Transverse colon (tissue), 4 donors: Measurements from ENCODE around the gene SPATA2. TPM values are rescaled to one million over a fixed set of nuclear protein-coding genes. Genes with fewer than 3 reads are reported as not detected.
A peak's percentile ranks its signal among the peaks of the same experiment; 100 is the strongest.
"Not testable (repeated sequence)": the region's sequence is repeated elsewhere in the genome, so short reads cannot be mapped to it uniquely, and the experiment has no call there.

Experiments
- DNase-seq: peaks from one replicate; pipeline ENCODE4 v3.0.0-alpha.2; 2019
- H3K27ac ChIP-seq, 4 donors: fragments of 200-600 bp; sonication (generic); 2 replicates each; pipeline ENCODE4 v1.5.1; 2016 to 2018; ENCODE audit warnings: inconsistent platforms in 4 of 4
- H3K27me3 ChIP-seq: fragments of 200-600 bp; sonication (generic); 2 replicates; pipeline ENCODE4 v1.5.1; 2017; ENCODE audit warnings: inconsistent platforms
- H3K36me3 ChIP-seq, 4 donors: fragments of 200-600 bp; sonication (generic); 2 replicates each; pipeline ENCODE4 v1.5.1; 2017 to 2019; ENCODE audit warnings: inconsistent platforms in 4 of 4
- H3K4me1 ChIP-seq, 4 donors: fragments of 200-600 bp; sonication (generic); 2 replicates each; pipeline ENCODE4 v1.5.1; 2017 to 2020; ENCODE audit warnings: inconsistent platforms in 4 of 4
- H3K4me3 ChIP-seq, 4 donors: fragments of 200-600 bp; sonication (generic); 1 replicate in 1 of 4; 2 replicates in 3 of 4; pipeline versions ENCODE4 v1.5.1 to v1.6.1; 2017 to 2019; ENCODE audit warnings: inconsistent platforms in 4 of 4
- H3K9me3 ChIP-seq, 2 donors: fragments of 200-600 bp; sonication (generic); 2 replicates each; pipeline ENCODE4 v1.5.1; 2017 to 2019; ENCODE audit warnings: inconsistent platforms in 2 of 2
- EP300 ChIP-seq: sonication (generic); formaldehyde crosslinking; IDR thresholded peaks from one replicate; pipeline ENCODE4 v1.6.1; 2017; ENCODE audit warnings: antibody characterized with exemption, low read depth
- POLR2A ChIP-seq: fragments of 450-650 bp; IDR thresholded peaks from one replicate; pipeline ENCODE4 v1.6.1; 2016; ENCODE audit warnings: antibody characterized with exemption, mild to moderate bottlenecking, moderate library complexity
- POLR2AphosphoS5 ChIP-seq, 3 donors: sonication (generic); formaldehyde crosslinking; IDR thresholded peaks; one replicate each; pipeline ENCODE4 v1.6.1; 2016; ENCODE audit warnings: antibody characterized with exemption in 3 of 3
- WGBS, 2 donors: methylation state at CpG; one replicate each; pipeline ENCODE4 v1.1.5; 2018; ENCODE audit warnings: low coverage in 1 of 2; 5-methylcytosine and 5-hydroxymethylcytosine counted together
- in situ Hi-C, 4 donors: fragments of 200-750 bp; cut with MboI; loops; one replicate each; pipeline versions ENCODE4 v1.15.0 to v1.15.1; 2017; ENCODE audit warnings: low sequenced_read_pairs in 3 of 4, low pct_ligation_motif_present in 1 of 4, low pct_unique_long_range_greater_than_20kb in 1 of 4
- intact Hi-C: fragments of 100-400 bp; cut with DNase I; formaldehyde crosslinking; loops from one replicate; pipeline ENCODE4 v1.15.1; 2023; ENCODE audit warnings: low total_unique reads
- total RNA-seq, 4 donors: library from RNA; depleted of rRNA; stranded (reverse); fragments of >200 nt; gene quantifications; one replicate each; pipeline ENCODE4 v1.1.0, GENCODE V29; 2016
- TF ChIP-seq, protein P1 (sequence below), 5 experiments: fragments of 200-600 bp in 3 of 5; fragments of 450-650 bp in 2 of 5; sonication (generic) in 3 of 5; IDR thresholded peaks; 1 replicate in 2 of 5; 2 replicates in 3 of 5; pipeline ENCODE4 v1.5.1; 2016 to 2017; ENCODE audit warnings: antibody characterized with exemption in 5 of 5, inconsistent platforms in 3 of 5, mild to moderate bottlenecking in 2 of 5, moderate library complexity in 1 of 5

Gene SPATA2, protein sequence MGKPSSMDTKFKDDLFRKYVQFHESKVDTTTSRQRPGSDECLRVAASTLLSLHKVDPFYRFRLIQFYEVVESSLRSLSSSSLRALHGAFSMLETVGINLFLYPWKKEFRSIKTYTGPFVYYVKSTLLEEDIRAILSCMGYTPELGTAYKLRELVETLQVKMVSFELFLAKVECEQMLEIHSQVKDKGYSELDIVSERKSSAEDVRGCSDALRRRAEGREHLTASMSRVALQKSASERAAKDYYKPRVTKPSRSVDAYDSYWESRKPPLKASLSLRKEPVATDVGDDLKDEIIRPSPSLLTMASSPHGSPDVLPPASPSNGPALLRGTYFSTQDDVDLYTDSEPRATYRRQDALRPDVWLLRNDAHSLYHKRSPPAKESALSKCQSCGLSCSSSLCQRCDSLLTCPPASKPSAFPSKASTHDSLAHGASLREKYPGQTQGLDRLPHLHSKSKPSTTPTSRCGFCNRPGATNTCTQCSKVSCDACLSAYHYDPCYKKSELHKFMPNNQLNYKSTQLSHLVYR
- 10 to 100 TPM in 3 of 4 donors, 1 to 10 TPM in 1; 4.0 to 40.0 (median 17.2) TPM for total RNA-seq

DNA sequence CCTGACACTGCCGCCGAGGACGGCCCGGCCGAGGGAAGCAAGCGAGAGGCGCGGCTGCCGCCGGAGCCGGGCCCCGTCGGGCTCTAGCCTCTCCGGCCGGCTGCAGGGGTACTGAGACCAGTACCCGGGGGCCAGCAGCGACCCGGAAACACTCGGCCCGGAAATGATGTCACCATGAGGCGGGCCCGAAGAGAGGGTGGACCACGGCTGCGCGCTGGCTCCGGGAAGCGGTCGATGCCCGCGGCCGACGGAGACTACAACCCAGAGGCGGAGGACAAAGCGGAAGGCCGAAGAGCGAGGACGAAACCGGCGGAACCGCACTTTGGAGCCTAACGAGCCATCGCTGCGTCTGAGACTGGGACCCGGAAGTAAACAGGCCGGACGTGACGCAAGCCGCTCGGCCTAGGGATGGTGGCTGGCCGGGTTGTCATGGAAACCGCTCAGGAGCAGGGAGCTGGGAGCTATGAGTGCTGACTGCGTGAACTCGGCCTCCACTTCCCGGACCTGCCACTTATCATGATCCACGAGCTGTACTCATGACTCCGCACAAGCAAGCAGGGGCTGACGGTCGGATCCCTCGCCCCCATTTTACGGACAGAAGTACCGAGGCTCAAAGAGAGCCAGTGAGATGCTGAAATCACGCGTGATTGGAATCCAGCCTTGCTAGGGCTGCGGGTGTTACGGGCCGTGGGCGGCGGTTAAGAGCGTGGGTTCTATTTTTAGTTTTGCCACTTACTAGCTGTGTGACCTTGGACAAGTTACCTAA lies at the start of gene SPATA2:
SPATA2 (minus strand) TSS at position 150 of the 766 bp plus-strand sequence. CDS start 7,039 bp downstream, outside the sequence.
- WGBS, 2 donors = 0% methylated on average over 45 of the region's 69 CpGs; no CpG with 5 or more reads in 1 of the 2 donors
- H3K27me3 ChIP-seq = no peaks in the 10 kb centered on the region
- H3K36me3 ChIP-seq = no peaks in the 10 kb centered on the region
- H3K4me3 ChIP-seq = peak within 1 kb of the TSS; percentile 86 to 98 (median 95)
- DNase-seq = peak; percentile 97
- in situ Hi-C loops = no loop called here
- TF ChIP-seq POLR2AphosphoS5 (IDR thresholded peaks at IDR 0.05) (peak; percentile 78 to 86 (median 82)), POLR2A (peak; percentile 83)
- TF ChIP-seq, protein P1, sequence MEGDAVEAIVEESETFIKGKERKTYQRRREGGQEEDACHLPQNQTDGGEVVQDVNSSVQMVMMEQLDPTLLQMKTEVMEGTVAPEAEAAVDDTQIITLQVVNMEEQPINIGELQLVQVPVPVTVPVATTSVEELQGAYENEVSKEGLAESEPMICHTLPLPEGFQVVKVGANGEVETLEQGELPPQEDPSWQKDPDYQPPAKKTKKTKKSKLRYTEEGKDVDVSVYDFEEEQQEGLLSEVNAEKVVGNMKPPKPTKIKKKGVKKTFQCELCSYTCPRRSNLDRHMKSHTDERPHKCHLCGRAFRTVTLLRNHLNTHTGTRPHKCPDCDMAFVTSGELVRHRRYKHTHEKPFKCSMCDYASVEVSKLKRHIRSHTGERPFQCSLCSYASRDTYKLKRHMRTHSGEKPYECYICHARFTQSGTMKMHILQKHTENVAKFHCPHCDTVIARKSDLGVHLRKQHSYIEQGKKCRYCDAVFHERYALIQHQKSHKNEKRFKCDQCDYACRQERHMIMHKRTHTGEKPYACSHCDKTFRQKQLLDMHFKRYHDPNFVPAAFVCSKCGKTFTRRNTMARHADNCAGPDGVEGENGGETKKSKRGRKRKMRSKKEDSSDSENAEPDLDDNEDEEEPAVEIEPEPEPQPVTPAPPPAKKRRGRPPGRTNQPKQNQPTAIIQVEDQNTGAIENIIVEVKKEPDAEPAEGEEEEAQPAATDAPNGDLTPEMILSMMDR (IDR thresholded peaks at IDR 0.05) = no peak
- intact Hi-C loops = no loop called here
- peaks cover 19 to 57% (median 42%) of the 10 kb centered on the region in 4 donors for H3K4me1 ChIP-seq
- no peaks in the 10 kb centered on the region for H3K9me3 ChIP-seq
- peak within 1 kb of the TSS; percentile 96 to 99 (median 97) for H3K27ac ChIP-seq

DNA sequence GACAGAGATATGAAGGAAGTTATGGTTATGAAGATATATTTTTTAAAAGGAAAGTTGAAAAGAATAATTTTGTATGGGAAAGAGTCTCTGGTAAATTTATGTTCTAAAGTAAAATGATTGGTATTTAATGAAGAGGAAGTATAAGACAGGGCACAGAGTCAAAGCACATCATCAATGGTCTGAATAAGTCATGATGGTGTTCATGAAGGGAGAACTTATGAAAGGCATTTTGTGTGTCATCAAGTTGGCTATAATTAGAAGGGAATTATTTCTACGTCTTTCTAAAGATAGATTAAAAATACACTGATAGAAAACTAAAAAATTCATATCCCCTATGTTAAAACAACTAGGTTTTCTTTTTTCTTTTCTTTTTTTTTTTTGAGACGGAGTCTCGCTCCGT lies 46.1 kb upstream of the SPATA2 start:
- H3K27me3 ChIP-seq = no peaks in the 10 kb centered on the region
- DNase-seq = no peak
- intact Hi-C loops (no loop called here), in situ Hi-C loops (no loop called here)
- H3K27ac ChIP-seq = no peak overlapping the region
- 75 to 90% methylated on average over 4 of the region's 4 CpGs for WGBS, 2 donors
- H3K4me1 ChIP-seq = no peaks in the 10 kb centered on the region
- H3K9me3 ChIP-seq = no peaks in the 10 kb centered on the region
- no peaks in the 10 kb centered on the region for H3K36me3 ChIP-seq
- TF ChIP-seq, protein P1 (IDR thresholded peaks at IDR 0.05) = no peak
- no peak for TF ChIP-seq EP300
- no peak for TF ChIP-seq POLR2A
- TF ChIP-seq POLR2AphosphoS5 (IDR thresholded peaks at IDR 0.05) = no peak
- H3K4me3 ChIP-seq = no peak overlapping the region

DNA sequence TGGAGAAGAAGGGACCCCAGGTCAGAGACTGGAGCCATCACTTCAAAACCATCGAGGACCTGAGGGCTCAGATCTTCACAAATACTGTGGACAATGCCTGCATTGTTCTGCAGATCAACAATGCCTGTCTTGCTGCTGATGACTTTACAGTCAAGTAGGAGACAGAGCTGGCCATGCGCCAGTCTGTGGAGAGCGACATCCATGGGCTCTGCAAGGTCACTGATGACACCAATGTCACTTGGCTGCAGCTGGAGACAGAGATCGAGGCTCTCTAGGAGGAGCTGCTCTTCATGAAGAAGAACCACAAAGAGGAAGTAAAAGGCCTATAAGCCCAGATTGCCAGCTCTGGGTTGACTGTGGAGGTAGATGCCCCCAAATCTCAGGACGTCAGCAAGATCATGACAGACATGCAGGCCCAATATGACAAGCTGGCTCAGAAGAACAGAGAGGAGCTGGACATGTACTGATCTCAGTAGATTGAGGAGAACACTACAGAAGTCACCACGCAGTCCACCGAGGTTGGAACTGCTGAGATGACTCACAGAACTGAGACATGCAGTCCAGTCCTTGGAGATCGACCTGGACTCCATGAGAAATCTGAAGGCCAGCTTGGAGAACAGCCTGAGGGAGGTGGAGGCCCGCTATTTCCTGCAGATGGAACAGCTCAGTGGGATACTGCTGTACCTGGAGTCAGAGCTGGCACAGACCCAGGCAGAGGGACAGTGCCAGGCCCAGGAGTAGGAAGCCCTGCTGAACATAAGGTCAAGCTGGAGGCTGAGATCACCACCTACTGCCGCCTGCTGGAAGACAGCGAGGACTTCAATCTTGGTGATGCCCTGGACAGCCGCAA lies 42.0 kb upstream of the SPATA2 start:
- DNase-seq, intact Hi-C loops, H3K4me3 ChIP-seq, H3K27me3 ChIP-seq, H3K9me3 ChIP-seq, in situ Hi-C loops, H3K27ac ChIP-seq, H3K4me1 ChIP-seq: not testable (repeated sequence)
- peaks cover 0 to 31% (median 16%) of the 10 kb centered on the region in 4 donors for H3K36me3 ChIP-seq
- 85 to 100% methylated on average over 1 to 12 of the region's 12 CpGs for WGBS, 2 donors

- Histone ChIP-seq H3K36me3 (peaks cover 0 to 38% (median 19%) of the 10 kb centered on the region in 4 donors), H3K27ac (no peak overlapping the region), H3K9me3 (no peaks in the 10 kb centered on the region), H3K4me3 (no peak overlapping the region), H3K4me1 (no peaks in the 10 kb centered on the region), H3K27me3 (no peaks in the 10 kb centered on the region)
- DNase-seq = no peak
- no peak for TF ChIP-seq EP300
- TF ChIP-seq, protein P1 (IDR thresholded peaks at IDR 0.05) = no peak
- TF ChIP-seq POLR2AphosphoS5 (IDR thresholded peaks at IDR 0.05) = no peak
- no peak for TF ChIP-seq POLR2A
- 95% methylated on average over 18 of the region's 18 CpGs; no CpG with 5 or more reads in 1 of the 2 donors for WGBS, 2 donors
- in situ Hi-C loops (no loop called here), intact Hi-C loops (no loop called here)
Measured at GRCh38 chr20:49956689-49957088, 41.4 kb upstream of the SPATA2 start.

DNA sequence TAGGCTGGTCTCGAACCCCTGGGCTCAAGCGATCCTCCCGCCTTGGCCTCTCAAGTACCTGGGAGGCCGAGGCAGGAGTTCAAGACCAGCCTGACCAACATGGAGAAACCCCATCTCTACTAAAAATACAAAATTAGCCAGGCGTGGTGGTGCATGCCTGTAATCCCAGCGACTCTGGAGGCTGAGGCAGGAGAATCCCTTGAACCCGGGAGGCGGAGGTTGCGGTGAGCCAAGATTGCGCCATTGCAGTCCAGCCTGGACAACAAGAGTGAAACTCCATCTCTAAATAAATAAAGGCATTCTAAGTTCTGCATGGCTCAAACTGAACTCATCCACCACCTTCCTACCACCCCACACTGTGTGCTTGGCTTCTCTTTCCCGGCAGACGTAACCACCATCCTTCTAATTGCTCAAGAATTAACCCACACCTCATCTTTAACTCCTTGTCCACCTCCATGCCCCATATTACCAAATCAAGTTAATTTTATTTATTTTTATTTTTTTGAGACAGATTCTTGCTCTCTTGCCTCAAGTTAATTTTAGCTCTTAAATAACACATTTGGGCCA lies 40.6 kb upstream of the SPATA2 start:
- intact Hi-C loops, DNase-seq, H3K27ac ChIP-seq, H3K4me3 ChIP-seq, H3K9me3 ChIP-seq, H3K4me1 ChIP-seq, H3K27me3 ChIP-seq, in situ Hi-C loops: not testable (repeated sequence)
- H3K36me3 ChIP-seq = peaks cover 0 to 43% (median 21%) of the 10 kb centered on the region in 4 donors
- WGBS, 2 donors = 82 to 87% methylated on average over 4 to 12 of the region's 12 CpGs
